Esophagus squamous epithelium (tissue), 4 donors: ENCODE measurements around the gene GPR137B.

Experiments used
- POLR2A ChIP-seq, 4 donors: fragments of 450-650 bp; IDR thresholded peaks; one replicate each; pipeline ENCODE4 v1.6.1; 2017; ENCODE audit warnings: antibody characterized with exemption in 4 of 4, mild to moderate bottlenecking in 4 of 4, moderate library complexity in 3 of 4
- TF ChIP-seq, protein P1 (sequence below), 6 experiments: fragments of 450-650 bp in 4 of 6; fragments of 200-600 bp in 2 of 6; sonication (generic) in 2 of 6; IDR thresholded peaks; one replicate each; pipeline ENCODE4 v1.5.1; 2016 to 2019; ENCODE audit warnings: antibody characterized with exemption in 6 of 6, mild to moderate bottlenecking in 4 of 6, moderate library complexity in 4 of 6

DNA sequence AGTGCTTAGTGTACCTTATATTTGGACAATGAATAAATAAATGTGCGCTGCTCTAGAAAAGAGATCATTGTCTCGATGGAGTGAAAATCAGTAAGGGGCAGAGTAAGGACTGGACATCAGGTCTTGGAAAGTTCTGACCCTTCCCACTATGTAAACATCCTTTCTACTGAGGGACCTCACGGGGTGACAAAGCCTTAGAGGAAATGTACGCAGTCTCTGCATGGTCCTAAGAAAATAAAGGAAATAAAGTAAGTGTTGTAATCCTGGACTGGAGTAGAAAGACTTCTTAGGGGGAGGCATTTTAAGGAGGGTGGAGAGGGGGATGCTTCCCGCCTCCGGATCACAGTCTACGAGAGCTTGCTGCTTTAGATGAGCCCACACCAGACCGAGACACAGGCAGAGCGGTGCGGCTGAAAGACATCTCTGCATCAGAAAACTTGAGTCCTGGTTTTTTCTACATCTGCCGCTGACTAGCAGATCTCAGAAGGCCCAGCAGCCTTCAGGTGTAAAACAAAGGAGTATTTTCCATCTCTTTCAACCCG, 22.3 kb upstream of the GPR137B start:
- no peak for TF ChIP-seq POLR2A (IDR thresholded peaks at IDR 0.05)
- TF ChIP-seq, protein P1, sequence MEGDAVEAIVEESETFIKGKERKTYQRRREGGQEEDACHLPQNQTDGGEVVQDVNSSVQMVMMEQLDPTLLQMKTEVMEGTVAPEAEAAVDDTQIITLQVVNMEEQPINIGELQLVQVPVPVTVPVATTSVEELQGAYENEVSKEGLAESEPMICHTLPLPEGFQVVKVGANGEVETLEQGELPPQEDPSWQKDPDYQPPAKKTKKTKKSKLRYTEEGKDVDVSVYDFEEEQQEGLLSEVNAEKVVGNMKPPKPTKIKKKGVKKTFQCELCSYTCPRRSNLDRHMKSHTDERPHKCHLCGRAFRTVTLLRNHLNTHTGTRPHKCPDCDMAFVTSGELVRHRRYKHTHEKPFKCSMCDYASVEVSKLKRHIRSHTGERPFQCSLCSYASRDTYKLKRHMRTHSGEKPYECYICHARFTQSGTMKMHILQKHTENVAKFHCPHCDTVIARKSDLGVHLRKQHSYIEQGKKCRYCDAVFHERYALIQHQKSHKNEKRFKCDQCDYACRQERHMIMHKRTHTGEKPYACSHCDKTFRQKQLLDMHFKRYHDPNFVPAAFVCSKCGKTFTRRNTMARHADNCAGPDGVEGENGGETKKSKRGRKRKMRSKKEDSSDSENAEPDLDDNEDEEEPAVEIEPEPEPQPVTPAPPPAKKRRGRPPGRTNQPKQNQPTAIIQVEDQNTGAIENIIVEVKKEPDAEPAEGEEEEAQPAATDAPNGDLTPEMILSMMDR (IDR thresholded peaks at IDR 0.05) = no peak
